HL-60/S4 treated with retinoic acid at 250 ng/mL for 4 days and 3 days (cell line): ENCODE measurements around the gene B4GAT1.

Experiments used
- in situ Hi-C: fragments of 300-500 bp; cut with MboI; formaldehyde crosslinking; loops from 2 replicates; pipeline ENCODE4 v1.7.0; 2022; ENCODE audit warnings: low sequenced_read_pairs

The B4GAT1 gene

DNA sequence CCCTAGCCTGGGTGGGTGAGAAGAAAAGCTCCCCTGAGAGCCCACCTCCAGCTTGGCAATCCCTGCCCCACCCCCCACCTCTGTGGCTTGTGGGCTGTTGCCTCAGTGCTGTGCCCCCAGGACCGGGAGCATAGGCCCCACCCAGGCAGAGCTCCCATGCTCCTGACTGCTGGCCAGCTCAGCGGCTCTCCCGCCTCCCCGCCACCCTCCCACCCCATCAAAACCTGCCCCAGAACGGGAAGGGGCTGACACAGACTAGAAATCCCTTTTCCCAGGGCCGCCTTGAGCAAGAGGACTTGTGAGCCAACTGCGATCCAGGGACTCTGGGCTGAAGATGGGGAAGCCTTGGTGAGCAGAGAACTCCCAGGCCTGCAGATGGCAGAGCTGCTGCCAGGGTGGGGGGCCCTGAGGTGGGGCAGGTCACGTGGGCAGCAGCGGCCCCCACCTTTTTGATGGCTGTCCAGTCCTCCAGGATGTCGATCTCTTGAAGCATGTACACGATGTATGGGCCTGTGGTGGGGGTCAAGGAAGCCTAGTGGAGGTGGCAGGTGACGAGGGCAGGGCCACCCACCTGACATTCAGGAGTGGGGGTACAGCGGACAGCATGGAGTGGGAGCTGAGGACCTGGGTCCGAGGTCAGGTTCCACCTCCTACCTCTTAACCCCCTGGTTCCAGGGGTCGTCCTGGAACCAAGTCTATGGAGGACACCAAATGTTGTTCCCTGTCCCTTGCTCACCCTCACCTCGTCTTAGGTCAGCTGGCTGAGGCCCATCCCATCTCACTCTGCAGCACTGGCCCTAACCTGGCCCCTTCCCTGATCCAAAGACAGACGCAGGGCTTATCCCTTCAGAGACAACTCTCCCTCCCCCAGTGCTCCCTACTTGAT, 8.9 kb downstream of the B4GAT1 start:
- in situ Hi-C loops: no loop called here

DNA sequence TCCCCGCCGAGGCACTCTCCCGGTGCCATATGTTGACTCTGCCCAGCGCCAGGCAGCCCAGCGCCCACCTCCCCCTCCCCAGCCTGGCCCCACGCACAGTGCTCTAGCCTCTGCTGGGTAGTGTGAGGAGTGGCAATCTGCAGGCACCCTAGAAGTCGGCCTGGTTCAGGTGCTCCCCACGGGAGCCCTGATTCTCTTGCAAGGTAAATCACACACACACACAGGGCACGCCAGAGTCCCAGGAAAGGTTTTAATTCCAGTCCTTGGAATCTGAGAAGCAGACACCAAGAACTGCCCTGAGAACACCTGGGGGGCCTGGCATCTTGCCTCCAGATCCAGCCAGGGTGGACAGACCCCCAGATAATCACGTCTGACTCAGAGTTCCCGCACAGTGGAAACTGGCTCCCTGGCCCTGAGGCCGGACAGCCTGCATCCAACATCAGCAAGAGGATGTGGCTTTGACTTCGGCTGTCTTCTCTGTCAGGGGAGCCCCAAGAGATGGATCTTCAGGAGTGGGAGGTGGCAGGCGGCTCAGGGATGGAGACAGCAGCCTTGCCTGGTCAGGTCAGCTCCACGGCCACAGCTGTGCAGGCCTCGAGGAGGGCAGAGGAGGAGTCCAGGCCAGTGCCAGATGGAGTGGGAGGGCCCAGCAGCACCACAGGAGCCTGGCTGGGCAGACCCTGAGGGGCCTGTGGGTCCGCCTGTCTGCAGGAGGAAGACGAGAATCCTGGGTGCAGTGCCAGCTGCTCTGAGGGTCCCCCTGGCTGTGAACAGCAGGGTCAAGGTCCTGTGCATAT, 10.1 kb downstream of the B4GAT1 start:
- in situ Hi-C loops: no loop called here

- in situ Hi-C loops: no loop called here
Observed at GRCh38 chr11:66336234-66337102, 11.0 kb downstream of the B4GAT1 start, which contains the start of gene RIN1. Gene RIN1, minus strand, starts transcription at chr11:66336434. Its CDS starts 32 bp downstream, at chr11:66336402.

- in situ Hi-C loops: no loop called here
Observed at GRCh38 chr11:66335531-66336233, 11.7 kb downstream of the B4GAT1 start.

DNA sequence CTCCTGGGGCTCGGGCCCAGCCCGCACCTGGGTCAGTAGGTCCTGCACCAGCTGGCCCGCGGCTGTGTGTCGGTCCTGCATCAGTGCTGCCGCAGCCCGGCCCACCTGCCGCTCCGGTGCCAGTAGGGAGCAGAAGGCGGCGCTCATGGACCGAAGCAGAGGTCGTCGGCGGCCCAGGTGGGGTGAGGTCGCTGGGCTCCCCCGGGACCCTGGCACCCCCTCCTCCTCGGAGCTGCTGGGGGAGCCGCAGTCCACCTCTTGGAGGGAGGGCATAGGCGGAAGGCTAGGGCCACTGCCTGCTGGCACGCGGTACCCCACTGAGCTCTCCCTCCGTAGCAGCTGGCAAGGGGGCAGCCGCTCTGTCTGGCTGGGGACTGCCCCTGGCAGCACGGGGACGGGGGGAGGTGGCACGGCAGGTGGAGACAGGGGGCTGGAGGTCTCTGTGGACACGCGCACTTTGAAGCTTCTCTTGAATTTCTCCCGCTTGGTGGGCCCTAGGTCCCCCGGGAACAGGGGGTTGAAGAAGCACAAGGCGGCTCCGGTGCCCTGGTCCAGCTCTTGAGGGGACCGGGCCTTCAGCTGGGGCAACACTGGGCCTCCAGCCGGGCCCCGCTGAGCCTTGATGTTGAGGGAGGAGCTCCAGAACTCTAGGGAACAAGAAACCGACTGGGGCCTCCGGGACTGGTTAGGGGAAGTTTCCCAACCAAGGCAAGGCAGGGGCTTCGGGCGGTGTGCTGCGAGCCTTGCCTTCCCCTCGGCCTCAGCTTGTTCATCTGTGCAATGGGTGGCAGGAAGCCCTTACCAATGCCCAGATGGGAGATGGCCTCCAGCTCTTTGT, 12.6 kb downstream of the B4GAT1 start:
- in situ Hi-C loops: no loop called here

DNA sequence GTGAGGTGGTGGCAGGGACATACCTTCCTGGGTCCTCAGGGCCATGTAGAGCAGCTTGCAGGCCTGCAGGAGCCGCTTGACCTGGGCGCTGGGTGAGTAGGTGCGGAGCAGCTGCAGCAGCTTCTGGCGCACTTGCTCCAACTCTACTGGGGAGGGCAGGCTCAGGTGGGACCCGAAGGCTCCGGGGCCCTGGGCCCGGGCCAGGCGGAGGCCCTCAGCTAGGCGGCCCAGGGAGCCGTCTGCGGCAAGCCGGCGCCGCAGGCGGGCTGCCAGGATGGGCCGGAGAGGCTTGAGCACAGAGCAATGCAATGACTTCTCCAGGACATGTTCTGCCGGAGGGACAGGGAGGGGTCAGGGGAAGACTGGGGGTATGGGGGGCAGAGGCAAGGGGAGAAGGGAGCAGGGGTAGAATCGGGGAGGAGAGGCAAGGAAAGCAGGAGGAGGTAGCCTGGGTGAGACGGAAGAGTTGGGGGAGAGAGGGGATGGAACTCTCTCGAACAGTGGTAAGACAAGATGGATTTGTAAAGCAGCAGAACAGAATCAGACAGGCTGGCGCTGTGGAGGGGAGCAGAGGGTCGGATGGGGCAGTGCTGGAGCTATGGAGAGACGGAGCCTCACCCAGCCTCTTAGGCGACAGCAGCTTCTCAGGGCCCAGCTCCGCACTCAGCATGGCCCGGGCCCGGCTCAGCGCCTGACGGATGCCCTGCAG, 13.4 kb downstream of the B4GAT1 start:
- in situ Hi-C loops: no loop called here

- in situ Hi-C loops: no loop called here
Observed at GRCh38 chr11:66333220-66333877, 14.1 kb downstream of the B4GAT1 start.

DNA sequence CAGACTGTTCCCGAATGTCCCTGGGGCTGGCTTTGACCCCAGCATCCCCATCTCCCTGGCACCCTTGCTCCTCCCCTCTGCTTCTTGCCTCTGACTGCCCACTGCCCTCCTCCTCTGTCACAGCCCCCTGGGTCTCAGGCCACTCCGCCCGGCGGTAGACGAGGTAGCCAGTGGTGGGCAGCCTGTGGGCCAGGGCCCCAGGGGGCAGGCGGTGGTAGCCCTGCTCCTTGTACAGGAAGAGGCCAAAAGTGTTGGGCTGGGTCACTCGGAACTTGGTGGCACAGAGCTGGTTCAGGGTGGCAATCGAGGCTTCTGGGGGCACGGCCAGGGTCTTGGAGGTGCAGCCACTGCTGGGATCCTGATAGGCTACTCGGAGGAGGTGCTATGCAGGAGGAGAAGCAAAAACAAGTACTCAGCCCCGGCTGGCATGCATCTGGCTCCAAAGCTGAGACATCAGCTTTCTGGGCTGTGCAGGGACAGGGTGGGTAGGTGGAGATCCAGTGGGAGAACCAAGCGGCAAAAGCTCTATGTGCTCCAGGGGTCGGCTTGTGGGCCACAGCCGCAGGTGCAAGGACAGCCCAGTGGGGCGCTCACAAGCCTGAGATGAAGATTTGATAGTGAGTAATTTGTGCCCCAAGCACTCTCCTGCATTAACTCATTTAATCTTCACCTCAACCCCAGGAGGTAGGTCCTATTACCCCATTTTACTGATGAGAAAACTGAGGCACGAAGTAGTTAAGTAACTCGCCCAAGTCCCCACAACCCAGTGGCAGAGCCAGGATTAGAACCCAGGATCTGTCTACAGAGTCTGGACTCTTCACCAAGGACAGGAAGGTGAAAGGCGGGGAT, 14.8 kb downstream of the B4GAT1 start:
- in situ Hi-C loops: no loop called here

DNA sequence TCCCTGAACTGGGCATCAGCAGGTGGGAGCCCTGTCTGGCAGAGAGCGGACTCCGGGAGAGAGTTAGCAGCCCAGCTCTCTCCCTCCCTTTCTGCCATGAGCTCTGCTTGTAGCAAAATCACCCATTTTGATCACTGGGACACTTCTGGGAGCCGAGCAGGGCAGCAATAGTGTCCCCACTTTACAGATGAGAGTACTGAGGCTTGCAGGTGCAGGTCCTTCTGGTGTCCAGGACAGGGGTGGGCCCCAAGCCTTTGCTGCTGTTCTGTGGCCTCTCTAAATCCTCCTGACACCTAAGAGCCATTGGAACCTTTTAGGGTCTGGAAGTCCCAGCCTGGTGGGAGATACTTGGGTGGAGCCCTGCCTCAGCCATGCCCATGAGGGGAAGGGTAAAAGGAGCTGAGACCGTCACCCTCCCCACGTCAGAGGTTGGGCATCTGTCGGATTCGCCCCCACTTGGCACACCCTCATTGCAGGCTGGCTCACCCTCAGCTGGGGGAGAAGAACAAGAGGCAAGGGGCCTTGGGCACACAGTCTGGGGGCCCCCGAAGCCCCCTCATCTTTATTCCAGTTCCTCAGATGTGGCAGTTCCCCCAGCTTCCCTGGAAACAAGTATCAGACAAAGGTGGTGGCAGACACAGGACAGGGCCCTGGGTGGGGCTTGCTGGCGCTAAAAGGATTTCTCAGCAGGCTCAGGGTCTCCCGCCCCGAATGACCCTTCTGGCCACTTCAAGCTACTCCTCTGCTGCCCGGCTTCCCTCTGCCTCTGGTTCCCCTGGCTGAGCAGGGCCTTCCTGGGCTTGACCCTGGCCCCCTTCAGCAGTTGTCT, 15.7 kb downstream of the B4GAT1 start:
- in situ Hi-C loops: no loop called here

- in situ Hi-C loops: no loop called here
Observed at GRCh38 chr11:66330931-66331330, 16.5 kb downstream of the B4GAT1 start.

- in situ Hi-C loops: no loop called here
Observed at GRCh38 chr11:66329165-66329673, 18.2 kb downstream of the B4GAT1 start.

- in situ Hi-C loops: no loop called here
Observed at GRCh38 chr11:66328302-66329144, 18.9 kb downstream of the B4GAT1 start.

- in situ Hi-C loops: no loop called here
Observed at GRCh38 chr11:66328031-66328301, 19.5 kb downstream of the B4GAT1 start.

DNA sequence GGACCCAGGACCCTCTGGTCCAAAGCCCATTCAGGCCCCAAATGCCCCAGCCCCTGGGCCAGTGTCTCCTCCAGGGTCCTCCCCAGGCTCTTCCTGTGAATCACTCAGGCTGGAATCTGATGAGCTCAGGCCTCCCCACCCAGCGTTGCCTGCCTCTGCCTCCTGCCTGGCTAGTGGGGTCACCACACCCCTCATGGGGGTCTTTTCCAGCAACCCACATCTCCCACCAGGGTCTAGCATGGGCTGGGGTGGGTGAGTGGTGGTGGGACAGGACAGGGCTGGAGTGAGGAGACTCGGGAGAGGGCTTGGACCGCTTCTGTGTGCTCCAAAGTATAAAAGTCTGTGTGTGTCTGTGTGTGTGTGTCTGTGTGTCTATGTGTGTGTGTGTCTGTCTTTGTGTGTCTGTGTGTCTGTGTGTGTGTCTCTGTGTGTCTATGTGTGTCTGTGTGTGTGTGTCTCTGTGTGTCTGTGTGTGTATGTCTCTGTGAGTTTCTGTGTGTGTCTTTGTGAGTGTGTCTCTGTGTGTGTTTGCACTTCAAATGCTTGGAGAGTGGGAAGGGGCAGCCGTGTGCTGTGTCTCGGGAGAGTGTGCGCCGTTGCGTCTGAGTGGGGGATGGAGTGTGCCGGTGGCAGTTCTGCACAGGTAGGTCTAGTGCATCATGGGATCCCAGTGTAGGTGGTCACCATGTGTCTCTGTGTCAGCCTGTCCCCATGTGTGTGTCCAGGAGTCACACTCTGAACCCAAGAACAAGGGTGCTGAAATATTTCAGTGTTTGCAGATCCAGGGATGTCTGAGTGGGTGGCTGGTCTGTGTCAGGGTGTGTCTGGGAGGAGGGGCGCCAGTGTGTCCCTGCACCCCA, 20.0 kb downstream of the B4GAT1 start:
- in situ Hi-C loops: no loop called here
